DMS79 treated with DMSO at 0.1 percent for 48 hours (cell line): Measurements from ENCODE around the gene ROBO1.

ENCODE experiments used
- DNase-seq: peaks from one replicate; lab custom pipeline; 2025; lab: John Stamatoyannopoulos, UW

ROBO1 gene

DNA sequence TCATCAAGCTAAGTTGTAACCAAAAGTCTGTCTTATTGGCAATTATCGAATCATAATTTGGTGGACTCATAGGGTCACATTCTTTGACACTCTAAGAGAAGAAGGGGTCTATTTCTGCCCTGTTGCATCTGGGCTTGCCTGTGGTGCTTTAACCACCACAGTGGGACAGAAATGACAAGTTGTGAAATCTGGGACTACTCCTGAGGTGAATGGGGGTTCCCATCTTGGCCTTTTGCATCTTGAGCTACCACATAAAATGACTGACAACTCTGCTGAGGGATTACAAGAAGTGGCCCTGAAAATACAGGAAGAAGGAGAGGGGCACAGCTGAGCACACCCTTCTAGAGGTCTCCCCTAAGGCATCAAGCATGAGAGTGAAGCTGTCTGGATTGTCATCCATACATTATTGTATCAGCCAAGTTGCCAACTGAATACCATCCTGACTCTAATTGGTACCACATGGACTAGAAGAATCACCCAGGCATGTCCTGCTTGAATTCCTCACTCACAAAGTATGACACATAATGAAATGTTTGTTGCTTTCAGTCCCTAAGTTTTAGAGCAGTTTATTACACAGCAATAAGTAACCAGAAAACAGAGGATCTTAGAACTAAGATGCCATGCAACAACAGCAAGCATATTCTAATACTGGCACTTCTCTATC lies 306.5 kb downstream of the ROBO1 start:
- no peak for DNase-seq

DNA sequence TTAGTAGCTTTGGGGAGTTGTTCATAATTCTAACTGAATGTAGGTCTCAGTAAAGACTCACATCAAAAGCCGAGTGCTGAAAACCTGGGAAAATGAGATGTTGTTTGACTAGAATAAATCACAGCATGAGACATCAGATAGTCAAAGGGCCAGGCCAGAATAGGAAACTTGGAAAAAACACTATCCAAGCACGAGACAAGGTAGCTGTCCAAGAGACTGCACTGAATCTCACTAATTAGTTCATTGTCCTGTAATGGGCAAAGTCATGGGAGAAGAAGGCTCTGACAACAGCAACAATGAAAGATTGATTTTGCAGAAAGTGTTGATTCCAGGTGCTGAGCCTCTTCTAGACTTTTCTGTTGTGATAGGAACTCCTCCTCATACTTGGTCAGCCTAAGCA lies 314.2 kb downstream of the ROBO1 start:
- no peak for DNase-seq

DNA sequence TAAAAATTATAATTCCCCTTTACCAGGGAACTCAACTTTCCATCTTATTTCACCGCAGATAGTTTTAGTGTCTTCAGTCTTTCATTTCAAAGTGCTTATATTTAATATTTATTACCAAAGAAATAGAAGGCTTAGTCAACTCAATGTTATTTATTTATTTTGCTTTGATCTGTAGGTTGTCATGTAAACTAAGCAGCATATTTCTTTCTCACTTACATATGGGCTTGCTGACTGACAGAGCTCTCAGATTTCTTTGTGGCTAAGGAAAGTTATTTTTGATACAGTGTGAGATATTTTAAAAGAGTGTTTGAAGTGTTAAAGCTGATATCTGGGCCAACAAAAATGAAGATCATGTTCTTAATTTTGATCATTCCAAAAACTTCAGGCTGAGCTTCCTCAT lies 331.4 kb downstream of the ROBO1 start:
- DNase-seq: no peak

DNA sequence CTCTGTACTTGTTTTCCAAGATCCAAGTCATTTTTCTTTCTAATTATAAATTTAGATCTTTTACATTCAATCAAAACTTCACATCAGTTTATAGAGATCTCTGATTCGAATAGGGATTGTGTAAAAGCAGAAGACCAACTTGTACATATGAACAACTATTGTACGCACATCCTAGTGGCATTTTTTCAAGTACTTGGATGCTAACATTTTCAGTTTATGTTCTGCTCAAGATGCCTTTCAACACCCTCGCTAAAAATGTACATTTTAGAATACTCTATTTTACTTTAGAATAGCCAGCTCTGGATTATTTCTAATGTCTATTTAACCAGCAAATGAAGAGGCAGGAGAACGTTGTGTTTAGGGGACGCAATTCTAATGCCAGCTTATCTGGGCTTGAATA lies 340.7 kb downstream of the ROBO1 start:
- DNase-seq: no peak

DNA sequence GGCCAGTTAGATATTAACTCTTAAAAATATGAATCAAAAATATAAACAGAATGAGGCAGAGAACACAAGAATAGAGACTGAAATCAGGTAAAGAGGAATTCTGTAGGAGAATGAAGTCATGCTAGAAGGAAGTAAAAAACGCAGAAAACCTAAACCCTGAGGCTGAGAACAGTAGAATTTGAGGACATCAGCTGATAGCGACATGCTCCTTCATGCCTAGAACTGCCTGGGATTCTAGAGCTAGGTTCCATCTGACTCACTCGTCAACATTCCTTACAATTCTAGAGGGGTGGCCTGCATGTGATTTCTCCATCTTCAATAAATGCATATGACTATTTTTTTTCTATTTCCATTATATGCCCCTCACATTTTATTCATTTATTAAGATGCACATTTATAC lies 343.0 kb downstream of the ROBO1 start:
- no peak for DNase-seq

DNA sequence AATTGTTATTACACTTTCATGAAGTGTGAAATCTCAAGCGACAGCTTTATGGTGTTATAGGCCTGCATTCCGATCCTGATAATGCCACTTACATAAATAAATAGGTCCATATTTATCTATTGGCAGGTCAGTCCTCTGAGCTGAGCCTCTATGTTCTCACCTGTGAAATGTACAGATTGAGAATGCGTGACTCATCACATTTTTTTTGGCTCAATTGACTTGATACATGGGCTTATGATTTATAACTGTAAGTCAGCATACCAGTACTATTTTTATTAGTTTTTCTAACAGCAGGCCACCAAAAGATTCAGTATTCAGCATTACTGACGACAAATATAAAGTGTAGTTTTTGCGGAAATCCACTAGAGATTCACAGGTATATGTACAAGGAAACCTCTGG lies 344.4 kb downstream of the ROBO1 start:
- no peak for DNase-seq

DNA sequence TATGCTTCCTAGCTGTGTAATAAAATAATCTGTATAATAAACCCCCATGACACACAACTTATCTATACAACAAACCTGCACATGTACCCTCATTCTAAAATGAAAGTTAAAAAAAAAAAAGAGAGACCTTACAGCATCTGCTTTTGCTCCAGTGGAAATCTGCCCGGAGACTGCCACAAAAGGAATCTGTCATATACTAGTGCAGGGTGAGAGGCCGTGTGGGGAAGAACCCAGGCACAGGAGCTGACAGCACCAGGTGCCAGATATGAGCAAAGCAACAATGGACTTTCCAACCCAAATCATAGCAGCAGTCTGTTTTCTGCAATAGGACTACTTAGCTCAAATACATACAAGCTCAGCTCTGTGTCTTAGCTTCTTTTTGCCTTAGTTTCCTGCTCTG lies 346.5 kb downstream of the ROBO1 start:
- DNase-seq: no peak

DNA sequence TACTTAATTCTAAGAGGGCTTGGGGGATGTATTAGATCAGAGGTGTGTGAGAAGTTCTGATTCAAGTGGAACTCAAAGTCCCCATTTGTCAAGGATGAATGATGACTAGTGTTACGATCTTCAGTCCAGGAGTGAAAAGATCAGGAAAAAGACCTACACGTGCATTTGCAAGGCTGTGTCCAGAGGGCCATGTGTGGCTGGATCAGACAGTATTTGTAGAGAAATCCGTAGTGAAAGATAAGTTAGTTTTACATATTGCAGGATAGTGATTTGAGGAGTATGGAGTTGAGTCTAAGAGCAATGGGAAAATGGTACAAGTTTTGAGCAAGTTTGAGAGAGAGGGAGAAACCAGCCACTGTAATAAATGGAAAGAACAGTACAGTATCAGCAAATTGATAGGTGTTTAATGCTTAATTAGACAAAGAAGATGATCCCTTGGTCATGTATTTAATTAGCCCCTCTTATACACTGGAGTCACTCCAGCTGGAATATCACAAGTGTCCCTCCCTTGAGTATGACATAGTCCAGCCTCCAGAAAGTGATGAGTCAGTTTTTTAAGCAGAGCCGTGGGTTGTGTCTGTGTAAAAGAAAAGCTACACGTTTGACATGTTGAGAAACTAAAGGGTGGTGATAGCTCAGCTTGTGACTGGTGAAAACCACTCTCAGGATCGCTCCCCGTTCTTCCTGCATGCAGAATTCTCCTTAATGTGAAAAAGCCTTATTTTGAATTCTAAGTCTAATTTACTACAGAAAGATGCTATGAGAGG lies 348.8 kb downstream of the ROBO1 start:
- no peak for DNase-seq

DNA sequence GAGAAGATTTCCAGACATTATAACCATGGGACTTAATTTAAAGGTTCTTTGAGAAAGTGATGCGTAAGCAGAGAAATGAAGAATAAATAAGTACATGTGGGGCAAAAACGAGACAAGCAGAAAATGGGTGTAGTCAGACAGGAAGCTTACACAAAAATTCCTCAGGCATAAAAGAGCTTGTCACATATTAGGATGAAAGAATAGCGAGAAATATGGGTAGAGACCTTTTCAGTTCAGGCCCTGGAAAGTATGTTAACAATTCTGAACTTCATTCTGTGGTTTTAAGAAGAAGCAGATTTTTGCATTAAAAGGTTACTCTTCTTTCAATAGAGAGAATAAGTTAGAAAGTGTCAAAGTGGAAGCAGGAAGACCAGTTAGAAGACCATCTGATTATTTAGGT lies 352.4 kb downstream of the ROBO1 start:
- no peak for DNase-seq

DNA sequence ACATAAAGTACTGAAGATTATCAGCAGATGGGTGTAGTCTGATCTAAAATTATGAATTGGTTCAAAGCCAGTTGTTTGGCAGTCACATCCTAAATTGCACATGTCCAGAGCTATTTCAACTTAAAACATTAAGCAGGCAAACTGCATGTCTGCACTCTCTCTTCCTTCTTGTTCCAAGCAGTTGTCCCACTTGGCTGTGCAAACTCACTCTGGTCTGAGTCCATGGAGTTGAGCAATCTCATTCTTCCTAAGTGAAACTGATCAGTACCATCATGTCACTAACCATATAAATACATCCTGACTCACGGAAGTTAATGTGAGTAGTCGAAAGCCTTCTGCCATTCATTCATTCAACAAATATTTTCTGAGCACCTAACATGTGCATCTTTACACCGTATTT lies 353.0 kb downstream of the ROBO1 start:
- no peak for DNase-seq

DNA sequence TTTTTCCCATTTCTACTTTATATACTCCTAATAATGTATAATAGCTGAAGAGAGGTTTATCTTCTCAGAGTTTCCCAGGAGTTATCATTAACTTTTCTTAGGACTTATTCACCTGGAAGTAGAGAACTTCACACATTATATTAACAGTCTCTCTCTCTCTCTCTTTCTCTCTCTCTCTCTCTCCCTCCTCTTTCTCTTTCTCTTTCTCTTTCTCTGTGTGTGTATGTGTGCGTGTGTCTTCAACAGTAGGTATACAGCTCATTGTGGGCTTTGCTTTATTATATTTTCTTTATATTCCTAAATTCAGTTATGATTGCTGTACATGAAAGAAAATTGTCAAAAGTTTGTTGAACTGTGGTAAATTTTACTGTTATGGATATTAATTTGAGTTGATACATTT lies 353.8 kb downstream of the ROBO1 start:
- no peak for DNase-seq

DNA sequence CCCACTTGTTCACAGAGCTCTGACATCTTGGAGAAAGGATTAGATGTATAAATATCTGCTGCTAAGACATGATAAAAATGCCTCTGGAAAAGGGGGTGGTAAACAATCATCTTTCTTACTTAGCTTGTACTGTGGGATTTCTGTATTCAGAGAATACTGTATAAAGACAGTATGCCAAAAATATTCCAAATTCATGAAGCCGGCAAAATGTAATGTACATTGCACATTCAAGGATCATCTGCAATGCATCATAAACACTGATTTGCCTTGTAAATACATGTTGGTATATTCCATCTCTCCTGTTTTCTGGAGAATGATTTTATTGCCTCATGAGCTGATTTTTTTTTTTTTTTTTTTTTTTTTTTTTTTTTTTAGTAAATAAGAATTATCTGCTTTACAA lies 355.3 kb downstream of the ROBO1 start:
- no peak for DNase-seq

DNA sequence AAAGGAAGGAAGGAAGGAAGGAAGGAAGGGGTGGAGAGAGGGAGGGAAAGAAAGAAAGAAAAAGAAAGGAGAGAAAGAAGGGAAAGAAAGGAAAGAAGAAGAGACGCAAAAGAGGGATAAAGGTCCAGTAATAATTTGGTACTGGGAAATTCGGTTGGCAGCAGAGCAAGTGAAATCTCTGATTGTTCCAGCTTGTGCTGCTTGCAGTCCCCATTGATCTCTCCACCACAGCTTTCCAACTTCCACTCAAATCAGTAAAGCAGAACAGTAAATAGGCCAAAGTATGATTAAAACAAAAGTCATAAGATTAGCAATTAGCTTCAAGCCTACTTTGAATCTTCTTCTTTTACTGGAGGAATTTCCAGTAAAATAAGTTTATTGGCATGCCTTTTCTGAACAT lies 357.2 kb downstream of the ROBO1 start:
- no peak for DNase-seq

DNA sequence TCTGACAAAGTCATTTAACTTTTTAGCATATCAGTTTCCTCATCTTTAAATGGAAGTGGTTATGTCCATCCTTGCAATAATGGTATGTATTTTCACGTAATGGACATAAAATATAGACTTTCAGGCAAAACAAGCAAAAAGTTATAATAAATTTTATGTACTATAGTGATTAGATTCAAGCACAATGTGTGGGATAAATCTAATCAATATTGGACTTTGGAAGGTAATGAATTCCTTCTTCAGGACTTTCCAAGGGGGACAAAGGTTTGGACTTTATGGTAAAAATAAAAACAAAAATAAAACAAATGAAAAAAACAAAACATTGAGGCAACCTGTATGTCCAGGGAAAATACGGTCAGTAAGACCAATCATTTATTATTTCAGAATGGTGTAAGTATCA lies 357.7 kb downstream of the ROBO1 start:
- DNase-seq: no peak

DNA sequence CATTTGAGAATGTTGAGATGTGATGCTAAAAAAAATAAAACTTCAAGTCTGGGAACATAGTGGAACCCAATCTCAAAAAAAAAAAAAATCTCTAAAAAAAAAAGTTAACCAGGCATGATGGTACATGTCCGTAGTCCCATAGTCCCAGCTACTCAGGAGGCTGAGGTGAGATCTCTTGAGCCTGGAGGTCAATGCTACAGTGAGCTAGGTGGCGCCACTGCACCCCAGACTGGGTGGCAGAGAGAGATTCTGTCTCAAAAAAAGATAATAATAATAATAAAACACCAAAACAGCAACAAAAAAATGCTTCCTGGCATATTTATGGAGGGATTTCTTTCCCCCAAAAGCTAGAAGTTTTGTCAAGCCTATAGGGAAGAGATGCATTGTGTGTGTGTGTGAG lies 361.6 kb downstream of the ROBO1 start:
- no peak for DNase-seq

DNA sequence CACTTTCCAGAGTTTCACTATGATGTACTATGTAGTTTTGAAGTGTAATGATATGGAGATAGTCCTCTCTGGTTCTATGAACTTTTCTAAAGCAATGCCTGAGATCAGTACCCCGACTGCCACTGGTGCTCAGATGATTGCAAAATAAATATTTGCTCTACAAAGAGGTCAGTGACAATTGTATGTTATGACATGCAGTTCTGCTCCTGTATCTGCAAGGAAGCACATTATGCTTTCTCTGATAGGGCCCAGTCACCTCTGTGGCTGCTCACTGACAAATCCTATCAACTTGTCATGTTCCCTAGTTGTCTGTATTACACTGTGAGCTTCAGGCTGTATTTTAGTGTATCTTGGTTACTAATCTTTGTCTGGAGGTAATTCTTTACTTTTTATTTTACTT lies 362.6 kb downstream of the ROBO1 start:
- DNase-seq: no peak

DNA sequence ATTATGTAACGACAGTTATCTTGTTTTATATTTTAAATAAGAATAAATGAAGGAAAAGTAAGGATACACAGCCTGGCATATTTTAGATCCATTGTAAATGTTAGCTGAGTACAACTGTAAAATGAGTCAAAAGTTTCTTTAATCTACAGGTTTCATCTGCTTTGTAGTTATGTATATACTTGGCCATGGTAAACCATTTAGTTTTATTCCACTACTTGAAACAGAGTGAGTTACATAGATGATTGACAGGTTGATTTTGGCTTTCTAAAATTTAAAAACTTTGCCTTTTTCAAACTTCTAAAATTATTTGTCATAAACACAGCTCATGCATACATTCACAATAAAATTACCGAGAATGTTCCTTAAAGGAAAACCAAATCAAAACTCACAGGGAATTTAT lies 371.2 kb downstream of the ROBO1 start:
- no peak for DNase-seq

DNA sequence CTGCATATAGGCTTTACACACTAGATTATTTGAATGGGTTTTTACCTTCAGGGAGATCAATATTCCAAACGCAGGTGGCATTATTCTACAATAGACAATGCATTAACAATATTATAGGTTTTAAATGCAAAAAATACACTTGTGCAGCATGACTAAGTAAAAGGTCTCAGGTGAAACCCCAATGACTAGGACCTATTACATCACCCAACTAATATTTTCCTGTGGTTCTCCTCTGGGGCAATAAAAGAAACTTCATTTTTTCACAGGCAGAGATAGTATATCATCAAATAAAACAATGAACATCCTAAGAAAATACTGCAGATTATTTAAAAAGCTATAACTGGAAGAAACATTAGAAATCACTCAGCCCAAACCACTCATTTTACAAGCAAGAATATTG lies 375.3 kb downstream of the ROBO1 start:
- DNase-seq: no peak

DNA sequence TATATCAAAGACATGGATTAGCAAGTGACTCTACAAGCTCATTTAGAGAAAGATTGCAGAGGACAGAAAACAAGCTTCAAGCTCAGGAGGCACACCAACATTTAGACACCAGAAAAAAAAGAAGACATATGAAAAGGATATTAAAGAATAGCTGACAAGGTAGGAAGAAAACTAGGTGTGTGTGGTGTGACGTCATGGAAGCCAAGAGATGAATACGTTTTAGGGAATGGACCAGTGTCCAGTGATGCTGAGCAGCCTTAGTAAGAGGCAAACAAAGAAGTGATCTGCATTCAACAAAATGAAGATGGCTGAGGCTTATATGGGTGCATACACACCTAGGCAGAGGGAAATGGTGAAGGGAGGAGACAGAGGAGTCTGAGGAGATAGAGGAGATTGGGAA lies 377.4 kb downstream of the ROBO1 start:
- DNase-seq: no peak

DNA sequence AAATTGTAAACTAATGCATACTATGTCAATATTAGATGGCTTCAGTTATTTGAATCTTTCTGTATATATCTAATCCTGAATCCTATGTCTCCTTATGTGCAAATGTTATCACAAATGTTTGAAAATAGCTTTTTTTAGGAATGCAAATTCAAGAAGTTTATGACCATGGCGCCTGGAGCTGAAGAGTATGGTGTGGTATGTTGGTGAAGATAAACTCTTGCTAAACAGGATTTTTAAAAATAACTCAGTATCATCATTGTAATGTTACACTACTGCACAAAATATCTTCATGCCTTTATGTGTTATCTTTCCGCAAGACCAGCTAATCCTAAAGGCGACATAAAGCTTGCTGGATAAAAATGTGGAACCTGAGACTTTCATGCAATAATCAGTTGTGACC lies 382.6 kb downstream of the ROBO1 start:
- no peak for DNase-seq

DNA sequence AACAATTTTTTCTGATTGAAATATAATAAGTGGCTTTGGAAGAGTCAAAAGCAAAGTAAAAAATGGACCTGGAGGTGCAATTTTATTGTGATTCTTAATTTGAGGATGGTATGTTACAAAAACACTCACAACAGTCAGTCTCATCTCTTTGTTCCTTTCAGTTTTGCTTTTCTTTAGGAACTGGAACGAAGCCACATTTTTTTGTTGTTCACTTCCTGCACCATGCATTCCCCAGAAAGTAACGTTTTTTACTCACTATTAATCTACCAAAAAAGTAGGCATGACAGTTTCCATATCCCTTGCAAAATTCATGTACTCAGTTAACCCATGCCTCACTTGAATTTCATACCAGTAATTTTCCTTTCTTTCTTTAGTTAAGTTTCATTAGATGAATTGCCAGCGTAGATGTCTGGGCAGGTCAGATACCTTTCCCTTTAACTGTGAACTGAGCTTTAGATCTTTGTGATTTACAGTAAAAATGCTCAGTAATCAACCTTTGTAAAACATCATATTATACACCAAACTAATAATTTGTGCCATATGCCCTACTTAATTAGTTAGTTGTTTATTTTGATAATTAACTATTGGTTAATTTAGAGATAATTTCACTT lies 384.3 kb downstream of the ROBO1 start:
- no peak for DNase-seq

DNA sequence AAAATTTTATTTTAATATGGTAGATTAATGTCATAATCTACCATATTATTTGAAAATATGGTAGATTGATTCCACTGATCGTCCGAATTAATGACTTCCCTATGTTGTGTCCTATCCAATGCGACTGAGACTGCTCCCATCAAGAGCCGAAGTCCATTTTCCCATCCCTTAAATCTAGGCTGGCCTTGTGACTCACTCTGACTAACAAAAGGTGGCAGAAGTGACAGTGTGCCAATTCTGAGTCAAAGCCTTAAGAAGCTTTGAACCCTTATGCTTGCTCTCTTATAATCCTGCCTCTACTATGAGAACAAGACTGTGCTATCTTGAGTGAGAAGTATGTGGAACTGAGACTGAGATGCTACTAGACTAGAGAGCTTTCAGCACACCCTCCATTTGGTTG lies 387.2 kb downstream of the ROBO1 start:
- no peak for DNase-seq

DNA sequence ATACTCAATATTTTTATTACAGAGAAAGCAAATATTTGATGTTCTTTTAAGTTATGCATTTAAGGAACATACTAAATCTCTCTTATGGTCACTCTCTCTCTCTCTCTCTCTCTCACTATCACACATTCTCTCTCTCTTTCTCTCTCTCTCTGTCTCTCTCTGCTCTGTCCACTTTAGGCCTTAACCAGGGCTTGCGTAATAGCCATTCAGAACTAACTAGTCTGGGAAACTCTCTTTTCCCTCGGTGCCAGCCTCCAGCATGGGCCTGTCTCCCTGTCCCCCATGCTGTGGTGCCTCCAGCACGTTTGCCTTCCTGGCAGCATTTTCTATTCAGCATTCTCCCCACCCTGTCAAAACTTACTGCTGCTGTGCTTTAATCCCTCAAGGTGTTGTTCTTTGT lies 389.7 kb downstream of the ROBO1 start:
- DNase-seq: no peak

DNA sequence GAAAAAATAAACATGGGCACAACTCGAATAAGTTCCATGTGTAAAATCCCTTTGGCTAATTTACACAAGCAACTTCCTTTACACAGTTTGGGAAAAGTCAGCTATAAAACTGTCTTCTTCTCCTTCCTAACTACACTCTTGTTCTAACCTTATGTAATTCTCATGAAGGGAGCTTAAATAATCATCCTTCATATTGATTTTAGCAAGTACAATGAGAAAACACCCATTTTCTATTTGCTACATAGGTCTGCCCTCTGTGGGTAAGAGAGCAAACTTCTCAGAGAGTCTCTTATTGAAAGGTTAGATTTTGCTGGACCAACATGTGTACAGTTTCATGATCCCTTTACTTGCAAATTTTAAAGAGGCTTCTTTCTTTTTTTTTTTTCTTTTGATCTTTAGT lies 398.5 kb downstream of the ROBO1 start:
- DNase-seq: no peak
